Right ventricle myocardium inferior (tissue), 1 donor: ENCODE results near the gene ATP10A. TPM values are rescaled to one million over a fixed set of nuclear protein-coding genes. Genes with fewer than 3 reads are reported as not detected.
"Not testable (repeated sequence)": the region's sequence is repeated elsewhere in the genome, so short reads cannot be mapped to it uniquely, and the experiment has no call there.

Experiments
- ATAC-seq: fragments of 200-7000 bp; cut with Tn5 transposase; one replicate; pipeline ENCODE4 v1.9.1; 2020; ENCODE audit warnings: mild to moderate bottlenecking, moderate library complexity
- DNase-seq: peaks from one replicate; pipeline ENCODE4 v3.0.0; 2021; ENCODE audit errors: missing footprints
- intact Hi-C: fragments of 100-400 bp; cut with DNase I; formaldehyde crosslinking; loops from one replicate; pipeline ENCODE4 v1.11.0; 2022
- total RNA-seq: library from RNA; stranded (reverse); fragmentation: NEBNext Ultra II Directional; extraction: Animal tissue kit (Norgen Biotek cat#: 25700); gene quantifications from one replicate; pipeline ENCODE4 v1.2.1, GENCODE V29; 2021
- donor health status: DM: no; HTN: yes; CAD: no; lungs with severe emphysema.

ATP10A gene
- total RNA-seq, 1 donor from 2014 or later: 1.7 TPM

- intact Hi-C loops: no loop called here
- DNase-seq (no peak), ATAC-seq (no peak)
Measured at GRCh38 chr15:25668236-25668795, 194.8 kb downstream of the ATP10A start.

GRCh38 chr15:25667829-25668228 lies 195.3 kb downstream of the ATP10A start:
- intact Hi-C loops: no loop called here
- ATAC-seq: no peak
- DNase-seq: no peak

- intact Hi-C loops: no loop called here
- ATAC-seq (no peak), DNase-seq (no peak)
Measured at GRCh38 chr15:25665913-25666312, 197.2 kb downstream of the ATP10A start.

GRCh38 chr15:25664761-25665160 lies 198.4 kb downstream of the ATP10A start:
- intact Hi-C loops: no loop called here
- DNase-seq (no peak), ATAC-seq (no peak)

GRCh38 chr15:25663515-25663914 lies 199.6 kb downstream of the ATP10A start:
- ATAC-seq: no peak
- DNase-seq: no peak
- intact Hi-C loops: no loop called here

GRCh38 chr15:25661898-25662297 lies 201.2 kb downstream of the ATP10A start:
- DNase-seq (no peak), ATAC-seq (no peak)
- intact Hi-C loops: no loop called here

- intact Hi-C loops: no loop called here
- DNase-seq (no peak), ATAC-seq (no peak)
Measured at GRCh38 chr15:25659251-25659650, 203.9 kb downstream of the ATP10A start.

GRCh38 chr15:25658560-25658959 lies 204.6 kb downstream of the ATP10A start:
- DNase-seq (no peak), ATAC-seq (no peak)
- intact Hi-C loops: no loop called here

- DNase-seq: no peak
- ATAC-seq: no peak
- intact Hi-C loops: no loop called here
Measured at GRCh38 chr15:25655207-25655948, 207.7 kb downstream of the ATP10A start.

- intact Hi-C loops: no loop called here
- no peak for DNase-seq
- ATAC-seq: no peak
Measured at GRCh38 chr15:25653371-25653770, 209.8 kb downstream of the ATP10A start.

- intact Hi-C loops: no loop called here
- ATAC-seq (no peak), DNase-seq (no peak)
Measured at GRCh38 chr15:25652704-25653103, 210.4 kb downstream of the ATP10A start.

- intact Hi-C loops: loop anchor here (10.0 kb wide), 1 partner anchor 55 kb away; no protein-coding TSS in a partner anchor
- DNase-seq: no peak
- no peak for ATAC-seq
Measured at GRCh38 chr15:25649390-25649789, 213.7 kb downstream of the ATP10A start.

GRCh38 chr15:25643120-25643519 lies 220.0 kb downstream of the ATP10A start:
- no peak for ATAC-seq

GRCh38 chr15:25641762-25642161 lies 221.4 kb downstream of the ATP10A start:
- intact Hi-C loops: loop anchor here (10.0 kb wide), 1 partner anchor 63 kb away; no protein-coding TSS in a partner anchor
- no peak for ATAC-seq
- DNase-seq: no peak

More at GRCh38 chr15:25643120-25643519, 220.0 kb downstream of the ATP10A start:
- intact Hi-C loops: loop anchor here (10.0 kb wide), 1 partner anchor 62 kb away; no protein-coding TSS in a partner anchor
- DNase-seq: no peak

- intact Hi-C loops: loop anchor here (10.0 kb wide), 1 partner anchor 63 kb away; no protein-coding TSS in a partner anchor
- DNase-seq (no peak), ATAC-seq (no peak)
Measured at GRCh38 chr15:25641361-25641760, 221.8 kb downstream of the ATP10A start.

GRCh38 chr15:25640959-25641358 lies 222.2 kb downstream of the ATP10A start:
- intact Hi-C loops: loop anchor here (10.0 kb wide), 1 partner anchor 64 kb away; no protein-coding TSS in a partner anchor
- ATAC-seq, DNase-seq: not testable (repeated sequence)

GRCh38 chr15:25640381-25640780 lies 222.7 kb downstream of the ATP10A start:
- no peak for ATAC-seq
- intact Hi-C loops: loop anchor here (10.0 kb wide), 1 partner anchor 64 kb away; no protein-coding TSS in a partner anchor
- no peak for DNase-seq

GRCh38 chr15:25636486-25636885 lies 226.6 kb downstream of the ATP10A start:
- intact Hi-C loops, ATAC-seq, DNase-seq: not testable (repeated sequence)

GRCh38 chr15:25635191-25635590 lies 227.9 kb downstream of the ATP10A start:
- intact Hi-C loops: no loop called here
- ATAC-seq: no peak
- no peak for DNase-seq

GRCh38 chr15:25633862-25634261 lies 229.3 kb downstream of the ATP10A start:
- DNase-seq (no peak), ATAC-seq (no peak)
- intact Hi-C loops: no loop called here
